Ishikawa (cell line): Measurements from ENCODE around the gene FABP6.

Source experiments
- EGR1 ChIP-seq: IDR thresholded peaks from 2 replicates; pipeline ENCODE4 v1.6.1; 2012
- EP300 ChIP-seq: IDR thresholded peaks from 2 replicates; pipeline ENCODE4 v1.6.1; 2012; ENCODE audit warnings: borderline replicate concordance
- FOXM1 ChIP-seq: IDR thresholded peaks from 2 replicates; pipeline ENCODE4 v1.6.1; 2012; ENCODE audit warnings: low read depth, borderline replicate concordance
- MAX ChIP-seq: IDR thresholded peaks from 2 replicates; pipeline ENCODE4 v1.6.1; 2012
- NFIC ChIP-seq: IDR thresholded peaks from 2 replicates; pipeline ENCODE4 v1.6.1; 2012
- RAD21 ChIP-seq: IDR thresholded peaks from 2 replicates; pipeline ENCODE4 v1.6.1; 2012; ENCODE audit warnings: low read depth
- REST ChIP-seq: IDR thresholded peaks from 2 replicates; pipeline ENCODE4 v1.6.1; 2012; ENCODE audit warnings: low read depth, mild to moderate bottlenecking
- TAF1 ChIP-seq: IDR thresholded peaks from 2 replicates; pipeline ENCODE4 v1.6.1; 2012; ENCODE audit warnings: low read depth, mild to moderate bottlenecking
- TCF12 ChIP-seq: IDR thresholded peaks from 2 replicates; pipeline ENCODE4 v1.6.1; 2012; ENCODE audit warnings: low read depth
- TEAD4 ChIP-seq: IDR thresholded peaks from 2 replicates; pipeline ENCODE4 v1.6.1; 2012
- USF1 ChIP-seq: IDR thresholded peaks from 2 replicates; pipeline ENCODE4 v1.6.1; 2012
- YY1 ChIP-seq: IDR thresholded peaks from 2 replicates; pipeline ENCODE4 v1.6.1; 2012; ENCODE audit warnings: low read depth

- no peak for TF ChIP-seq NFIC
- TF ChIP-seq TEAD4, result no peak
- TF ChIP-seq EP300, result no peak
- no peak for TF ChIP-seq REST
- TF ChIP-seq USF1, result no peak
- no peak for TF ChIP-seq EGR1
- TF ChIP-seq RAD21, result no peak
- TF ChIP-seq TCF12, result no peak
- TF ChIP-seq MAX, result no peak
- no peak for TF ChIP-seq FOXM1
- no peak for TF ChIP-seq YY1
- no peak for TF ChIP-seq TAF1
These were observed 8.2 kb upstream of the FABP6 start for GRCh38 chr5:160221082-160221481.
